NCI-H1417 (cell line): ENCODE measurements around the gene RSRP1.
"Not testable (repeated sequence)": the region's sequence is repeated elsewhere in the genome, so short reads cannot be mapped to it uniquely, and the experiment has no call there.

Source experiments
- DNase-seq, 3 experiments: peaks; one replicate each; lab custom pipeline; 2025; lab: John Stamatoyannopoulos, UW

The RSRP1 gene

GRCh38 chr1:25247024-25247828, at the start of gene RSRP1:
RSRP1 (minus strand) TSS chr1:25247454; CDS start chr1:25246963, 491 bp downstream.
- peak; percentile 98 to 99 (median 99) for DNase-seq

DNA sequence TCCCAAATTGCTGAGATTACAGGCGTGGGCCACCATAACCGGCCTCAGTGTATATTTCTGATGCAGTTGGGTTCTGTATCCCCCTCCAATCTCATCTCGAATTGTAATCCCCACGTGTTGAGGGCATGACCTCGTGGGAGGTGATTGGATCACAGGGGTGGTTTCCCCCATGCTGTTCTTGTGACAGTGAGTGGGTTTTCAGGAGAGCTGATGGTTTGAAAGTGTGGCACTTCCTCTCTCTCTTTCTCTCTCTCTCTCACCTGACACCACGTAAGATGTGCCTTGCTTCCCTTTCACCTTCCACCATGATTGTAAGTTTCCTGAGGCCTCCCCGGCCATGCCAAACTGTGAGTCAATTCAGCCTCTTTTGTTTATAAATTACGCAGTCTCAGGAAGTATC, 49.2 kb upstream of the RSRP1 start:
- not testable (repeated sequence) for DNase-seq

DNA sequence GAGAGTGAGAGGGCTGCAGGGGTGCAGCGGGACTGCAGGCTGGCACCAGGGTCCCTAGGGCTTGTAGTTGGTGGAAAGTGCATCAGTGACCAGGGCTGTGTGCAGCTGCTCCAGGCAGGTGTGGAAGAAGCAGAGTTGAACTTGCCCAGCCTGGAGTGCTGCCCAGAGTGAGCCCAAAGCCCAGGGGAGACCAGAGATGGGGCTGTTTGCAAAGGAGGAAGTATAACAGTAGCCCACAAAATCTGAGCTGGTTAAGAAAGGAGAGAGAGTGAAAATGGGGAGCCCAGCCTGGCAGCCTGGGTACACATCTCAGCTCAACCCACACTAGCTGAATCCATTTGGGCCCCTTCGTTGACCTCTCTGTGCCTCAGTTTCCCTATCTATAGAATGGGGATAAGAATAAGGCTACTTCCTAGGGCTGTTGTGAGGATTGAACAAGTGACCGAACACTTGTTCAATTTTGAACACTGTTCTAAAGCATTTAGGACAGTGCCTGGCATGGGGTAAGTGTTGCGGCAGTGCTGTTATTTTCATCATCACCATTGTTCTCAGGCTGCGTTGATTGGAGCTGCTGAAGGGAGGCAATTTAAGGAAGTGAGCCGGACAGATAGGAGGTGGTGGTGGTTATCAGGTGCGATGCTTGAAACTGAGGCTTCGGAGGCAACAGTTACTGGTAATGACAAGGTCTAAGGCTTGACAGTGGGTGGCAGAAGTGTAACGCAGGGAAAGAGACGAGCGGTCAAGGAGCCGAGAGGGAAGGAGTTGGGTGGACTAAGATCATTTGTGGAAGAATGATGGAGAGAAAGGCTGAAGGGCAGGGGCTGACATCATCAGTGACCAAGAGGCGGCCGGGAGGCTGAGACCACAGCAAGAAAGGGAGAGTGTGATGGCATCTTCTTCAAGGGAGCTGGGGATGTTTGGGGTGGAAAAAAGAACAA, 47.9 kb upstream of the RSRP1 start:
- DNase-seq = not testable (repeated sequence)

- not testable (repeated sequence) for DNase-seq
Measured at GRCh38 chr1:25293426-25293825, 46.2 kb upstream of the RSRP1 start.

- not testable (repeated sequence) for DNase-seq
Measured at GRCh38 chr1:25290043-25290442, 42.8 kb upstream of the RSRP1 start.

DNA sequence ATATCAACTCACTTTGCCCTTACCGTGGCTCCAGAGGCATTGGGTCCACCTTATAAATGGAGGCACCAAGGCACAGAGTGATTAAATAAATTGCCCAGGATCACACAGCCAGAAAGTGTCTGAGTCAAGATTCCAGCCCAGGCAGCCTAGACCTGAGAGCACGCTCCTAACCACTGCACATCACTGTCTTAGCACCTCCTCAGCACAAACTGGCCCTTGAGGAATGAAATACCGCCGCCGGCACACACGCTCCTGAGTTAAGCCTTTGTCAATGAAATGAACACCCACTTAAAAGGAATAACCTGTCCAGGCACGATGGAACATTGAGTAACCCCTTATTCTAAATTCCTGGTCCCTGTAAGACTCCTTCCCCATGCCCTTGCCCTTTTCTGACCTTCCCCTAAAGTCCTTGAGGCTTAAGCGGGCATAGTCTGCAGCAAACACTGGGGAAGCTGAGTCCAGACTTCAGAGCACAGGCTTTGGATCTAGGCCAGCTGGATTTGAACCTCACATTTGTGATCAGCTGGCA, 41.4 kb upstream of the RSRP1 start:
- not testable (repeated sequence) for DNase-seq

DNA sequence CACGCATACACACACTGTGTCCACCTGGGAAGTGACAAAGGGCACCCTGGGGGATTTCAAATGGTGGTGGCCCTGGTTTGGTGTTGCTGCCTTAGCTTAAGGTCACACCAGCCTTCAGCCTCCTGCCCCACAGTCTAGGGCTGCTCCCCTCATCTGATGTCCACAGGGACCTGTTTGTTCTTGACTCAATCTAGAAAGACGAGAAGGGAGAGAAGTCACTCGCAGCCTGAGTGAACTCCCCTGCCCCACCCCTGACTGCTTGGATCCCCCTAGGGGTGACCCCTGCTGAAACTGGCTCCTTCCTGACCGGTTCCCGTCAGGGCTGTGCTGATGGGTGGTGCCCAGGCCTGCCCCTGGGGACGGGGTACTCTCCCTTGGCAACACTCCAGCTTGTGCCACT, 39.9 kb upstream of the RSRP1 start:
- peak in 2 of 3 experiments; percentile 3 to 34 for DNase-seq

GRCh38 chr1:25285862-25286261, 38.6 kb upstream of the RSRP1 start:
- DNase-seq = not testable (repeated sequence)

GRCh38 chr1:25279693-25280111, 32.4 kb upstream of the RSRP1 start:
- DNase-seq = not testable (repeated sequence)

- not testable (repeated sequence) for DNase-seq
Measured at GRCh38 chr1:25278790-25279189, 31.5 kb upstream of the RSRP1 start.

DNA sequence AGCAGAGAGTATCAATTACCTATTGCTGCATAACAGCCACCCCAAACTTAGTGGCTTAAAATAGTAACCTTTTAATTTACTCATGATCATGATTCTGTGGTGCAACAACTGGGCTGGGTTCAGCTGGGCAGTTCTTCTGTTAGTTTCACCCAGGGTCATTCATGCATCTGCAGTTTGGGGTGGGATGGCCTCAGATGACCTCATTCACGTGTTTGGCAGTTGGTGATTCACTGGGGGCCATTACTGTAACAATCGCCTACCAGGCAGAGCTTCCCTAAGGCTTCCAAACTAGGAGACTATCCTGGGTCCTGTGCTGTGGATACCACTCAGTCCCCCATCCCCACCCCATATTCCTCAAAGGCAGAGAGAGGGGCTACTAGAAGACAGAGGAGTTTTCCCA, 31.1 kb upstream of the RSRP1 start:
- not testable (repeated sequence) for DNase-seq

DNA sequence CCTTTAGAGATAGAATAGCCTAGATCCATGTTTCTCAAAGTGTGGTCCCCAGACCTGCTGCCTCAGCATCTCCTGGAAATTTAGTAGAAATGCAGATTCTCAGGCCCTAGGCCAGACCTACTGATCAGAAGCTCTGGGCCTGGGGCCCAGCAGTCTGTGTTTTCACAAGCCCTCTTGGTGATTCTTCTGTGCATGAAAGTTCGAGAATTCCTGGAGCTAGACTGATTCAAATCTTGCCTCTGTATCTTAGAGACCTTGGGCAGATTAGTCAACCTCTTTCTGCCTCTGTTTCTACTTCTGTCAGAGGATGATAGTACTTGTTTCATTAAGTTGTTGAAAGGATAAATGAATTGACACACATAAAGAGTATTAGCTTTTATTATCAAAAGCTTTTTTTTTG, 30.0 kb upstream of the RSRP1 start:
- not testable (repeated sequence) for DNase-seq

- not testable (repeated sequence) for DNase-seq
Measured at GRCh38 chr1:25275648-25276047, 28.4 kb upstream of the RSRP1 start.

DNA sequence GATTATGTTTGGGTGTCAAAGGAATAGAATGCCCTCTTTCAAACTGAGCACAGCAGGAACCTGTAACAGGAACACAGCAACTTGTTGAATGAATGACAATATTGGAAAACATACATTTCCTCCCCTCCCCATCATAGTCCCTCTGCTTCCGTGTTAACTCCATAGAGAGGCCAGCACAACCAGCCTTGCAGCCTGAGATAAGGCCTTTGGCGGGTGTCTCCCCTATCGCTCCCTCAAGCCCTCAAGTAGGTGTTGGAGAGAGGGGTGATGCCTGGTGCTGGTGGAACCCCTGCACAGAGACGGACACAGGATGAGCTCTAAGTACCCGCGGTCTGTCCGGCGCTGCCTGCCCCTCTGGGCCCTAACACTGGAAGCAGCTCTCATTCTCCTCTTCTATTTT, 25.0 kb upstream of the RSRP1 start, which contains the start of gene RHD:
Gene RHD, plus strand, starts transcription at position 272 of the 400 bp plus-strand sequence. Its CDS starts 39 bp downstream, at position 311.
- DNase-seq = not testable (repeated sequence)

DNA sequence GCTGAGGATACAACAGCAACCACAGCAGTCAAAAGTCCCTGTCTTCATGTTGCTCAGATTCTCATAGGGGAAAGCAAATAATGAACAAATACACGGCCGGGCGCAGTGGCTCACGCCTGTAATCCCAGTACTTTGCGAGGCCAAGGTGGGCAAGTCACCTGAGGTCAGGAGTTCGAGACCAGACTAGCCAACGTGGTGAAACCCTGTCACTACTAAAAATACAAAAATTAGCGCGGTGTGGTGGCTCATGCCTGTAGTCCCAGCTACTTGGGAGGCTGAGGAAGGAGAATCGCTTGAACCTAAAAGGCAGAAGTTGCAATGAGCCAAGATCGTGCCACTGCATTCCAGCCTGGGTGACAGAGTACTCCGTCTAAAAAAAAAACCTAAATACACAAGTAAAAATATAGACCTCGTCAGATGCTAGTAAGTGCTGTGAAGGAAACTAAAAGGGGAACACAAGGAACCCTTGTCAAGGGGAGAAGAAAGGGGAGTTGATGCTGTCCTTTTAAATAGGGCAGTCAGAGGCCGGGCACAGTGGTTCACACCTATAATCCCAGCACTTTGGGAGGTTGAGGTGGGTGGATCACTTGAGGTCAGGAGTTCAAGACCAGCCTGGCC, 21.0 kb upstream of the RSRP1 start:
- DNase-seq = not testable (repeated sequence)

DNA sequence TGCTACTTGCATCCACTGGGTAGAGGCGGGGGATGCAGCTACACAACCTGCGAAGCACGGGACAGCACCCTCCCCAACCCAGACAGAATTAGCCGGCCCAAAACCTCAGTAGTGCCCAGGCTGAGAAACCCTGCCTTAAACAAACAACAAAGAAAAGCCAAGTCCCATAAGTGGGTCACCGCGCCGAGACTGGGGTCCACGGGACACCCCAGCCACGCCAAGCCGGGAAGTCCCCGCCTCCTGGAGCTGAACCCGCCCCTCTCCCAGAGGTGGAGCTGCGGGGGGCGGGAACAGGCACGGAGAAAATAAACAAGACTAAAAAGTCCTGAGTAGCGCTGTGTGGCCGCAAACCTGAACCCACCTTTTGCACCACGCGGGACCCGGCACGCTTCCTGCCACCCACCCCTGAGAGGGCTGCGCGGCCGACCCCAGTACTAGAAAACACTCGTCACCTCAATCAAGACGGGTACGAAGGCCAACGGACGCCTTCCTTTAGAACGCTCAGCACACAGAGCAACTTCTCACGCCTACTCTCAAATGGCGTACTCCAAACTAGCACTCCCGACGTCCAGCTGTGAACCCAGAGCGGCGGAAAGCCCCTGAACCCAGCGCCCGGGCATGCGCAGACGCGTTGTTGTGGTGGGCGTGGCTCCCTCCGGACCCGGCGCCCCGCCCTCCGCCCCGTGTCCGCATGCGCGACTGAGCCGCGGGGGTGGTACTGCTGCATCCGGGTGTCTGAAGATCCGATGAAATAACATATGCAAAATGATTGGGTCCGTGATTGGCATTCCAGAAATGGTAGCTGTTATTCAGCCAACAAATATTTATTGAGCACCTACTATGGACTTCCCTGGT, 20.3 kb upstream of the RSRP1 start:
- DNase-seq = peak; percentile 63 to 89 (median 84)

- peak in 2 of 3 experiments; percentile 9 to 50 for DNase-seq
Measured at GRCh38 chr1:25266554-25267287, 19.5 kb upstream of the RSRP1 start.

DNA sequence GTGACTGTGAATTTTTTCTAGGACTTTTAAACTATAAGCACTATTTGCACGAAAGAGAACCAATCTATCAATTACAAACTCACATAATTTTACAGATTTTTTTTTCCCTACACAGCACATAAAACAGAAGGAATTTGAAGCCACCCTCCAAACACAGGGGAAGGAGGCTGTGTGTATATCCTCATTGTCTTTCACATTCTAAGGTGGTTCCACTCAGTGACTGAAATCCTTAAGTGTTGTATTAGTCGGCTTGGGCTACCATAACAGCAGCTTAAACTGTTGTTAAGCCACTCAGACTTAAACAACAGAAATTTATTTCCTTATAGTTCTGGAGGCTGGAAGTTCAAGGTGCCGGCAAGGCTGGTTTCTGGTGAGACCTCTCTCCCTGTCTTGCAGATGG, 13.1 kb upstream of the RSRP1 start:
- not testable (repeated sequence) for DNase-seq

DNA sequence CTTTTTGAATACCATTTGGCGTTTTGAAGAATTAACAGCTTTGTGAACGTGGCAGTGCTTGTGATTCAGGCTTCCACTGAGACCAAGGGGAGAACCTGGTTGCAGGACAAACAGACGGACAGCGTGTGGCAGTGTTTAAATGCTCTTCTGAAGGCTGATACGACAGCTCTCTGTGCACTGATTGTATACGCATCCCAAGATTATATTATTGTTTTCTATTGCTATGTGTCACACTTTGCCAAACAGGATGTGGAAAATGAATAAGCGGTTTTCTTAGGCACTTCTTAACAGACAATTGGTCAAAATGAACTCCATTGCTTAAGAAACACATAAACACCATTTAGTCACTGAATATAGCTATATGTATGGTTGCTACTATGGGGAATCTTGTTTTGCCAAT, 12.6 kb upstream of the RSRP1 start:
- DNase-seq = not testable (repeated sequence)

DNA sequence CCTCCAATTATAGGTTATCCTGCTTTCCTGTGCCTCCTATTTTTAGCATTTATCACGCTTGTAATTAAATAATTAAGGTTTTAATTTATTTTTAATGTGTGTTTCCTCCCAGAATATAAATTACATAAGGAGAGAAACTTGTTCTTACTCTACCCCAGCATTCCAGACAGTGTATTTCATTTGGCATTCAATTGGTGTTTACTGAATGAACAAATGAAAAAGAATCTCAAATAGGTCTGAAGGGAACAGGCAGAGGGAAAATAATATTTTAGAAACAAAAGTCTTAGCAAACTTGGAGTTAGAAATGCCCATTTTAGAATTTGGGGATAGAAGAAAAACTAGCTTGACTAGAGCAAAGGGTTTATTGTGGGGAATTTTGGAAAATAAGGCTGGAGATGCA, 9.9 kb upstream of the RSRP1 start:
- DNase-seq = no peak
